ENCODE results near the gene C19orf12. TPM values are rescaled to one million over a fixed set of nuclear protein-coding genes. Genes with fewer than 3 reads are reported as not detected.

The C19orf12 gene
- total and polyA plus RNA-seq, 7 donors, result 37.5 to 142 (median 65.4) TPM

DNA sequence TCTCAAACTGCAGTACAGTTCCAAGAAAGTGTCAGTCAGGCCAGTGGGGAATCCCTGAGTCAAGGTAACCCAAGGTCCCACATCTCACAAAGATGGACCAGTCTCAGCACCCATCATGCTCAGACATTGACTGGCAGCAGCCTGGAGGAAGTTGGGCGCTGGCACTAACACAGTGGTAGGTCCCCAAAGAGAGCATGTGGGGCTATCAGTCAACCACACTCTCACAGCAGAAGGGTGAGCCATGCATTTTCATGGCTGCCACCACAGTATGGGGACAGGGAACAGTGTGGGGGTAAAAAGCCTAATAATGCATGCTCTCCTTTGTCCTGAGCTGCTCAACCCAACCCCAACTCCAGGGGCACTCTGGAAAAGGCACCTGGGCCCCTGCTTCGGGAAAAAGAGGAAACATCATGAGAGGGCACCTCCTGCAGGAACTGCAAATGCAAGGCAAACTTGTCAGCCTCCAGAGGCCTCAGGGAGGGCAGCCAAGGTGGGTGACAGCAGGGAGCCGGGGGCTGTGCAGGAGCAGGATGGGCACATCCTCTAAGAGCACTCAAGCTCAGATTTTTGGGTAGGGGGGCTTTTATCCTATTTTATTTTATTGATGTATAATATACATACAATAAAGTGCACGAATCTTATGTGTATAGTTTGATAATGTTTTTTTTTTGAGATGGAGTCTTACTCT, 59.3 kb downstream of the C19orf12 start:
- intact Hi-C loops (cut with DNase I), result no loop called here
- TF ChIP-seq, protein P1, sequence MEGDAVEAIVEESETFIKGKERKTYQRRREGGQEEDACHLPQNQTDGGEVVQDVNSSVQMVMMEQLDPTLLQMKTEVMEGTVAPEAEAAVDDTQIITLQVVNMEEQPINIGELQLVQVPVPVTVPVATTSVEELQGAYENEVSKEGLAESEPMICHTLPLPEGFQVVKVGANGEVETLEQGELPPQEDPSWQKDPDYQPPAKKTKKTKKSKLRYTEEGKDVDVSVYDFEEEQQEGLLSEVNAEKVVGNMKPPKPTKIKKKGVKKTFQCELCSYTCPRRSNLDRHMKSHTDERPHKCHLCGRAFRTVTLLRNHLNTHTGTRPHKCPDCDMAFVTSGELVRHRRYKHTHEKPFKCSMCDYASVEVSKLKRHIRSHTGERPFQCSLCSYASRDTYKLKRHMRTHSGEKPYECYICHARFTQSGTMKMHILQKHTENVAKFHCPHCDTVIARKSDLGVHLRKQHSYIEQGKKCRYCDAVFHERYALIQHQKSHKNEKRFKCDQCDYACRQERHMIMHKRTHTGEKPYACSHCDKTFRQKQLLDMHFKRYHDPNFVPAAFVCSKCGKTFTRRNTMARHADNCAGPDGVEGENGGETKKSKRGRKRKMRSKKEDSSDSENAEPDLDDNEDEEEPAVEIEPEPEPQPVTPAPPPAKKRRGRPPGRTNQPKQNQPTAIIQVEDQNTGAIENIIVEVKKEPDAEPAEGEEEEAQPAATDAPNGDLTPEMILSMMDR (IDR thresholded peaks at IDR 0.05), result no peak
- H3K36me3 ChIP-seq (ENCODE audit: insufficient read depth in 1 of 2, low read depth in 1 of 2), result no peaks in the 10 kb centered on the region
- H3K4me1 ChIP-seq, result no peaks in the 10 kb centered on the region
- DNase-seq (no peak), ATAC-seq (no peak)
- WGBS, 3 donors, result 66 to 74% (median 73%) methylated on average over 4 of the region's 4 CpGs
- no peak overlapping the region for H3K27ac ChIP-seq
- no peak overlapping the region for H3K4me3 ChIP-seq
- peaks cover 0 to 5% (median 0%) of the 10 kb centered on the region in 3 donors for H3K27me3 ChIP-seq (ENCODE audit: insufficient read depth in 3 of 3, low read length in 2 of 3)
- peaks cover 6% of the 10 kb centered on the region for H3K9me3 ChIP-seq

DNA sequence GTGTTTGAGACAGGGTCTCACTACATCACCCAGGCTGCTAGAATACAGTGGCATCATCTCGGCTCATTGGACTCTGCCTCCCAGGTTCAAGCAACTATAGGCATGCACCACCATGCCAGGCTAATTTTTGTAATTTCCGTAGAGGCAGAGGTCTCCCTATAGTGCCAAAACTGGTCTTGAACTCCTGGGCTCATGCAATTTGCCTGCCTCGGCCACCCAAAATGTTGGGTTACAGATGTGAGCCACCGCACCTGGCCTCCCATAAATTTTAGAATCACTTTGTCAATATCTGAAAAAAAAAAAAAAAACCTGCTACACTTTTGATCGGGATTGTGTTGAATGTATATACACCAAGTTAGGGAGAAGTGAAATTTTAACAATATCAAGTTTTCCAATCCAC, 61.7 kb downstream of the C19orf12 start:
- H3K9me3 ChIP-seq, result peaks cover 6% of the 10 kb centered on the region
- no peak overlapping the region for H3K4me3 ChIP-seq
- no peak for DNase-seq
- WGBS, 3 donors, result 77 to 85% (median 81%) methylated on average over 5 of the region's 5 CpGs
- no peaks in the 10 kb centered on the region for H3K36me3 ChIP-seq (ENCODE audit: insufficient read depth in 1 of 2, low read depth in 1 of 2)
- H3K27ac ChIP-seq, result no peak overlapping the region
- TF ChIP-seq, protein P1 (IDR thresholded peaks at IDR 0.05), result no peak
- H3K4me1 ChIP-seq, result no peaks in the 10 kb centered on the region
- no peak for ATAC-seq
- intact Hi-C loops (cut with DNase I), result no loop called here
- H3K27me3 ChIP-seq (ENCODE audit: insufficient read depth in 3 of 3, low read length in 2 of 3), result peaks cover 0 to 5% (median 0%) of the 10 kb centered on the region in 3 donors

DNA sequence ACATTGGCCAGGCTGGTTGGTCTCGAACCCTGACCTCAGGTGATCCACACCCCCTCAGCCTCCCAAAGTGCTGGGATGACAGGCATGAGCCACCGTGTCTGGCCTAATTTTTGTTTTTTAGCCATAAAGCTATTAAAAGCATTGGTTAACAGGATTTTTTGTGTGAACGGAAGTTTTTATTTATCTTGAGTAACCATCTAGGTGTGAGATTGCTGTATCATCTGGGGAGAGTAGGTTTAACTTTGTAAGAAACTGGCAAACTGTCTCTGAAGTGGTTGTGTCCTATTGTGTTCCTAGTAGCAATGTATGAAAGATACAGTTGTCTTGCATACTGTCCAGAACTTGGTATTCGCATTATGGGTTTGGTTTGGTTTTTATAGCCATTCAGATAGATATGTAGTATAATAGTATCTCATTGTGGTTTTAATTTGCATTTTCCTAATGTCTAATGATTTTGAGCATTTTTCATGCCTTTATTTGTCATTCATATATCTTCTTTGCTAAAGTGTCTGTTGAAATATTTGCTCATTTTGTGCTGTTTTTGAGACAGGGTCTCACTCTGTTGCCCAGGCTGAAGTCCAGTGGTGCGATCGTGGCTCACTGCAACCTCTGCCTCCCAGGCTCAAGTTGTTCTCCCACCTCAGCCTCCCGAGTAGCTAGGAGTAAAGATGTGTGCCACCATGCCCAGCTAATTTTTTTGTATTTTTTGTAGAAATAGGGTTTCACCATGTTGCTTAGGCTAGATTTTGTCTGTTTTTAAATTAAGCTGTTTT, 63.3 kb downstream of the C19orf12 start:
- Histone ChIP-seq H3K27ac (no peak overlapping the region), H3K36me3 (ENCODE audit: insufficient read depth in 1 of 2, low read depth in 1 of 2) (no peaks in the 10 kb centered on the region), H3K4me3 (no peak overlapping the region), H3K27me3 (ENCODE audit: insufficient read depth in 3 of 3, low read length in 2 of 3) (peaks cover 0 to 5% (median 0%) of the 10 kb centered on the region in 3 donors), H3K9me3 (peaks cover 6% of the 10 kb centered on the region), H3K4me1 (no peaks in the 10 kb centered on the region)
- intact Hi-C loops (cut with DNase I), result no loop called here
- no peak for DNase-seq
- 86 to 88% (median 87%) methylated on average over 7 of the region's 7 CpGs for WGBS, 3 donors
- TF ChIP-seq, protein P1 (IDR thresholded peaks at IDR 0.05), result no peak
- no peak for ATAC-seq

DNA sequence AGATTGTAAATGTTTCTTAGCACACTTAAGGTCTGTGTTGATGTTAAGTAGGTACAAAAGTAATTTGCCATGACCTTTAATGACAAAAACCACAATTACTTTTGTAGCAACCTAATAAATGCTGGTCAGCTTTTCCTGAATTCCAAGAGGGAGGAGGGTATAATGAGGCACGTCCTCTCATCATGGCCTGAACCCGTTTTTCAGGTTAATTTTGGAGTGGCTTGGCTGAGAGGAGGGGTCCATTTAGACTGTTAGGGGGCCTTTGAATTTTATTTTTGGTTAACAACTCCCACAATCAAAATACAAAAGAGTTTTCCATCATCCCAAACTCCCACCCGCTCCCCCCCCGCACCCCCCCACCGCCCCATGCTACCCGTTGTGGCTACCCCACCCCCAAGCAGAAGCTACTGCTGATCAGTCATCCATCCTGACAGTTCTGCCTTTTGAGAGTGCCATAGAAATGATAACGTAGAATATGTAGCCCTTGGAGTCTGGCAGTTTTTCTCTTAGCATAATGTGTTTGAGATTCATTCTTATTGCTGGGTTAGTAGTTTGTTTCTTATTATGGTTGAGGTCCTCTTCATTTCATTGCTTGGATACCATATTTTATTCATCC, 64.2 kb downstream of the C19orf12 start:
- Histone ChIP-seq H3K4me1 (peaks cover 5% of the 10 kb centered on the region), H3K27ac (no peak overlapping the region), H3K9me3 (peaks cover 6% of the 10 kb centered on the region), H3K4me3 (no peak overlapping the region), H3K36me3 (ENCODE audit: insufficient read depth in 1 of 2, low read depth in 1 of 2) (no peaks in the 10 kb centered on the region), H3K27me3 (ENCODE audit: insufficient read depth in 3 of 3, low read length in 2 of 3) (peaks cover 0 to 5% (median 0%) of the 10 kb centered on the region in 3 donors)
- intact Hi-C loops (cut with DNase I), result no loop called here
- ATAC-seq (no peak), DNase-seq (no peak)
- 71 to 77% (median 71%) methylated on average over 7 of the region's 7 CpGs for WGBS, 3 donors
- TF ChIP-seq, protein P1 (IDR thresholded peaks at IDR 0.05), result no peak

Other genes with a start within 250 kb of the C19orf12 start
- gene VSTM2B, start 189.3 kb downstream of the C19orf12 start, total RNA-seq, result not detected
- gene VSTM2B, start 189.3 kb downstream of the C19orf12 start, polyA plus RNA-seq, result not detected
- gene POP4, start 109.0 kb downstream of the C19orf12 start, total RNA-seq, result 10 to 100 TPM; 45.3 to 70.3 (median 47.9) TPM
- 100 to 1,000 TPM in 1 of 3 donors, 10 to 100 TPM in 2; 63.9 to 144 (median 97.3) TPM for gene POP4, start 109.0 kb downstream of the C19orf12 start, polyA plus RNA-seq
- gene PLEKHF1, start 49.8 kb downstream of the C19orf12 start, total RNA-seq, result 100 to 1,000 TPM in 1 of 4 donors, 10 to 100 TPM in 2, 1 to 10 TPM in 1; 5.1 to 119 (median 44.0) TPM
- gene PLEKHF1, start 49.8 kb downstream of the C19orf12 start, polyA plus RNA-seq, result 10 to 100 TPM; 60.2 to 77.0 (median 73.8) TPM
- gene CCNE1, start 96.7 kb upstream of the C19orf12 start, total RNA-seq, result 1 to 10 TPM in 3 of 4 donors, under 1 TPM in 1; 0.97 to 2.3 (median 2.1) TPM
- gene CCNE1, start 96.7 kb upstream of the C19orf12 start, polyA plus RNA-seq, result 1 to 10 TPM; 1.9 to 6.7 (median 2.0) TPM
- gene URI1, start 227.0 kb upstream of the C19orf12 start, total RNA-seq, result 10 to 100 TPM; 51.4 to 70.4 (median 61.2) TPM
- 10 to 100 TPM; 37.6 to 85.5 (median 43.9) TPM for gene URI1, start 227.0 kb upstream of the C19orf12 start, polyA plus RNA-seq

Measured in psoas muscle (tissue), 8 donors.